PC-9 (cell line): ENCODE data around the gene ZBTB34.

ENCODE experiments used
- CTCF ChIP-seq: fragments of 200-600 bp; sonication (generic); conservative IDR thresholded peaks from 2 replicates; pipeline ENCODE4 v1.6.1; 2017; ENCODE audit warnings: mixed run types, antibody characterized with exemption, mild to moderate bottlenecking, moderate library complexity
- EZH2 ChIP-seq: fragments of 200-600 bp; sonication (generic); IDR thresholded peaks from 2 replicates; pipeline ENCODE4 v1.8.0; 2017; ENCODE audit warnings: antibody characterized with exemption, low read depth

- TF ChIP-seq CTCF: no peak
- TF ChIP-seq EZH2: no peak
Measured at GRCh38 chr9:126813072-126813471, 47.4 kb upstream of the ZBTB34 start.
